ENCODE results near the gene SIX5. TPM values are rescaled to one million over a fixed set of nuclear protein-coding genes. Genes with fewer than 3 reads are reported as not detected.
"Not testable (repeated sequence)": the region's sequence is repeated elsewhere in the genome, so short reads cannot be mapped to it uniquely, and the experiment has no call there.

Gene SIX5
- total RNA-seq, result 10 to 100 TPM in 1 of 2 donors, 1 to 10 TPM in 1; 9.2 to 12.6 TPM
- long read RNA-seq, partial matches to known transcripts, result 0 of 2 reads
- long read RNA-seq, other reads (novel, unspliced or antisense), result 2 of 2 reads

DNA sequence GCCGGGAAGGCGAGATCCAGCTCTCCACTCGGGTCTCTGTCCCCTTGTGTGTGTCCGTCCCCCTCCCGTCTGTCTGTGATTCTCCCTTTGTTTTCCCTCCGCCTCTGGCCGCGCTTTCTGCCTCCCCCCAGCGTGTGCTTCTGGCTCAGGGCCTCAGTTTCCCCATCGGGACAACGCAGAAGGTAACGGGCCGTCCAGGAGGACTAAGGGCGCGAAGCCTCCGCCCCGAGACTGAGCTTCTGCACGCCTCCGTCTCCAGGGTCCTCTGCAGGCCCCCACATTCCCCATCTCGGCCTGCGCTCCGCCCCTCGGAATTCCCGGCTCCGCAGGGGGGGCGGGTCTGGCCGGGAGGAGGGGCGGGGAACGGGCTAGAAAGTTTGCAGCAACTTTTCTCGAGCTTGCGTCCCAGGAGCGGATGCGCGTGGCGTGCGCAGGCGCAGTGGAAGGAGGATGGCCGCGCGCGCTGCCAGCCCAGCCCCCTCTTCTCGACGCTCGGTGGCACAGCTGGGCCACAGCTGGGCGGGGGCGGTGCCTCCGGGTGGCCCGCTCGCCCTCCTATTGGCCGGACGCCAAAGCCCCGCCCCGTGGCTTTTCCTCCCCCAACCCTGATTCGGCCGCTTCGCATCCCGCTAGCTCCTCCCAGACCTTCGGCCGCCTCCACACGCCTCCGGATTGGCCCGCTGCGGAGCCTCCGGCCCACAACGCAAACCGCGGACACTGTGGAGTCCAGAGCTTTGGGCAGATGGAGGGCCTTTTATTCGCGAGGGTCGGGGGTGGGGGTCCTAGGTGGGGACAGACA, at the start of gene SIX5:
TSS of gene SIX5 (minus strand) at position 269 of the 799 bp plus-strand sequence. CDS start 408 bp downstream, outside the sequence.
- DNase-seq, result peak; percentile 98 to 99
- intact Hi-C loops (cut with DNase I, micrococcal nuclease), result loop anchor here in 1 of 2 donors (10.0 kb wide), 1 partner anchor 54 kb away; no protein-coding TSS in a partner anchor
- ATAC-seq, result peak; percentile 64

DNA sequence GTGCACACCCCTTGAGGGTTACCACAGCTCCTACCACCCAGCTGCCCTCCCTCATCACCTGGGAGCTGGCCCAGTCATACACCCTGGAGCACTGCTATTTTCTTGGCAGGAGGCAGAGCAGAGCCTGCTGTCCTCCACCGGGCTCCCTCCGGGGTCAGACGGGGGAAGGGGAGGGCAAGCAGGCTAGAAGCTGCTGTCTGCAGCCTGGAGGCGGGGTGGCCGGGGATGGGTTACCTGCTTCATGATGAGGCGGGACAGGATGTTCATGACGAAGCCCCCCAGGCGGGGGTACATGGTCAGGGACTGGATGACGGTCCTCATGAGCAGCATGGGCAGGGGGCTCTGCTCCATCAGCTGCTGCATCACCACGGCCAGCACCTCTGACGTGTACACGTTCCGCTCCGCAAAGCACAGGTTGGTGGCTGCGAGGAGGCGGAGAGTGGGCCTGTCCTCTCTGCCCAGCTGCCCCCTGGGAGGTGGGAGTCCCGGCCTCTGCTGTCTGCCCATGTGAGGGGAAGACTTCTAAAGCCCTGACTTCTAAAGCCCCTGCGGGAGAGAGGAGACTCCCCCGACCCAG, 48.8 kb upstream of the SIX5 start:
- intact Hi-C loops (cut with DNase I, micrococcal nuclease), result no loop called here
- ATAC-seq (peak; percentile 15), DNase-seq (no peak)

DNA sequence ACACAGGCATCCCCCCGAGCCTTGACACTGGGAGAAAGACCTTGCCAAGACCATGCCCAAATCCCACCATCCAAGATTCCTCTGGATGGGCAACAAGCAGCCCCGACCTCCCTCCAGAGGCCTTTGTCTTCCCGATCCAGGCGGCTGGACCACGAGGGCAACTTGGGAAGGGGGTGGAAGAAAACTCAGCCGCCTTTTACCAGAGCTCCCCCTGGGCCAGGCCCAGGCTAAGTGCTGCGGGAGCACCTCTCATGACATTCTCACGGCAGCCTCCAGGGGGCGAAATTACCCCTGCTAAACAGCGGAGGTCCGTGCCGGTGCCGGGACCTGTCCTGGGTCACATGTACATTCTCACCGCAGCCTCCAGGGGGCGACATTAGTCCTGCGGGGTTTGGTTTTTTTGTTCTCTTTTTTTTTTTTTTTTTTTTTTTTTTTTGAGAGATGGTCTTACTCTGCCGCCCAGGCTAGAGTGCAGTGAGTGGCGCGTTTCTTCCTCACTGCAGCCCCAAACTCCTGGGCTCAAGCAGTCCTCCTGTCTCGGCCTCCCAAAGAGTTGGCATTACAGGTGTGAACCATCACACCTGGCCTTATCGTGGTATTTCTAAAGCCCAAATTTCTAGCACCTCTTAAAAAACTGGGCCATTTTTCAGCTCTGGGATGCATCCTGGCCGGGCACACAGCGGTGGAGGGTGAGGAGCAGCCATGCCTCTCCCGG, 48.1 kb upstream of the SIX5 start:
- intact Hi-C loops (cut with DNase I, micrococcal nuclease), result no loop called here
- peak; percentile 91 to 96 for DNase-seq
- ATAC-seq, result peak; percentile 88

DNA sequence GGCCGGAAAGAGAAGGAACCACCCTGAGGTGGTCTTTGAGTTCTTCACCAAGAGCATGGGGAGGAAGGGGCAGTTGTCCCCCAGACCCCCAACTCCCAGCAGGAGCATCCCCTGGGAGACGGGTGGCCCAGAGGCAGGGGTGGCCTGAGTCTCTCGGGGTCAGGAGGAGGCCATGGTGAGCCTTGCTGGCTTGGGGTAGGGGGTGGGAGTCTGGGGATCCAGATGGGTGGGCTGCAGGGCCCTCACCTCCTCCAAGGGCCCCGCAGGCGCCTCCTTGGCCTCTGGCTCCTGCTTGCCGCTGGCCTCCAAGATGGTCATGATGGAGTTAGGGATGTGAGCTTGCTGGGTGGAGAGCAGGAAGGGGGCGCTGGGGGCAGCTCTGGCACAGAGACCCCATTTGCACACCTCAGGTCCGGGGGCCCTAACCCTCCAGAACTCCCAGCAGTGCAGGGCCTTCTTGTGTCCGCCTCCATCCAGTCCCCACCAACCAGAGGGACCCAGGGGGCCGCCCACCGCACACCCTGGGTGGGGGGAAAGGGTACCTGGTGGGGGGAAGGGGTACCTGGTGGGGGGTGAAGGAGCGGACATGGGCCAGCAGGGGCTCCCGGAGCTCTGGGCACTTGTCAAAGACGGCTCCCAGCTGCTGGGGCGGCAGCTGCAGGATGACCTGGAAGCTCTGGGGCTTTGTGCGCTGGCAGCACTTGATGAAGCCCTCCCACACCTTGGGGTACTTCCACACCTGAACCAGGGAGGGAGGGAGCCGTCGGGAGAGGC, 47.4 kb upstream of the SIX5 start:
- no peak for ATAC-seq
- intact Hi-C loops (cut with DNase I, micrococcal nuclease), result no loop called here
- DNase-seq, result no peak

DNA sequence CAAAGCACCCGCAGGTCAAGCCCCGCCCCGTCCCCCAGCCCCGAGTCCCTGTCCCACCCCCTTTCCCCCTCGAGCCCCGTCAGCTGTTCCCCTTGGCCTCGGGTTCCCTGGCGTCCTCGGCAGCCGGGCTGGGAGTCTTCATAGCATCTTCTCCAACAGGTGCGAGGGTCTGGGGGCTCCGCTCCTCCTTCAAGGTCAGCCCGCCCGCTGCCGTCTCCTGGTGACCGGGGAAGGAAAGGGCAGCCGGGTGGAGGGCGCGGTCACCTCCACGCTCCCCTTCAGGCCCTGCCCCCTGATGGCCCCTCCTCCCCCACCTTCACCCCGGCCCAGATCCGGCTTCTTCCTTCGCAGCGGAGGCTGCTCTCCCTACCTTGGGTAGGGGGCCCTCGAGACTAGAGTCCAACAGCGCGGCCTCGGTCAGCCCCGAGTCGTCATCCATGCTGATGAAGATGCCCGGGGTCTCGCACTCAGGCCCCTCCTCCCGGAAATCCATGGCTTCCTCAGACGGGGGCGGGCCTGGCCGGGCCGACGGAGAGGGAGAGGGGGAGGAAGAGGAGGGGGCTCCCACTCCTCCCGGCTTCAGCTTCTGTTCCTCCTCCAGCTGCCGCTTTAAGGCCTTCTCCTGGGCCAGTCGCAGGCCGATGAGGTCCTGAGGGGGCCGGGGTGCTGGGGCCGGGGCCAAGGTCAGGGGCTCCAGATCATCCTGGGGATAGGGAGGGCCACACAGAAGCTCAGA, 46.6 kb upstream of the SIX5 start:
- intact Hi-C loops (cut with DNase I, micrococcal nuclease), result no loop called here
- DNase-seq, result no peak

DNA sequence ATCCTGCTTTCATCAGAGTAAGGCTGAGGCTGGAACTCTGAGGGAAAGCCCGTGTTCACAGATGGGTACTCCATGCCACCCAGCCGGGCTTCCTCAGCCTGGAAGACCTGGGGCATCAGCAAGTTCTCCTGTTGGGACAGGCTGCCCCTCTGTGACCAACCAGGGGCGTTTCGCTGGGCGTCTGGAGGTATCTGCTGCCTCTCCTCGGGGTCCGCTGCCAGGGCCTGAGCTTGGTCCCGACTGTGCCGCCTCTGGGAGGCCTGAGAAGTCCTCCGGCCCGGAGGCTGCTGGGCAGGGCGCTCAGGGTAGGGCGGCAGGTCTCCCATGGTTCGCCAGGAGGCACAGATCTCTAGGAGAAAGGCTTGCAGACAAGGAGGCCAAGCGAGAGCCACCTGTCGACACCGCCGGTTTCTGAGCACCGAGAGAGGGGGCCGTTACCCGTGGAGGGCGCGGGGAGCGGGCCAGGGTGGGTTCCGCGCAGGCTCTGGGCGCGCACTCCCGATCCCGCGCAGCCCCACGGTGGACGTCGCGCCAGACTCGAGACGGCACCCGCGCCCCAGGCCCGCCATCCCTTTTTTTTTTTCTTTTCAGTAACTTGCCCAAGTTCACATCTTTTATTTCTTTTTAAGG, 45.9 kb upstream of the SIX5 start, which contains the start of gene RSPH6A:
TSS of gene RSPH6A (minus strand) at position 458 of the 630 bp plus-strand sequence. CDS start at position 326, 132 bp downstream.
- DNase-seq, result no peak
- ATAC-seq, result no peak
- intact Hi-C loops (cut with DNase I, micrococcal nuclease), result no loop called here

More for the DNA sequence above, 46.6 kb upstream of the SIX5 start:
- no peak for ATAC-seq

DNA sequence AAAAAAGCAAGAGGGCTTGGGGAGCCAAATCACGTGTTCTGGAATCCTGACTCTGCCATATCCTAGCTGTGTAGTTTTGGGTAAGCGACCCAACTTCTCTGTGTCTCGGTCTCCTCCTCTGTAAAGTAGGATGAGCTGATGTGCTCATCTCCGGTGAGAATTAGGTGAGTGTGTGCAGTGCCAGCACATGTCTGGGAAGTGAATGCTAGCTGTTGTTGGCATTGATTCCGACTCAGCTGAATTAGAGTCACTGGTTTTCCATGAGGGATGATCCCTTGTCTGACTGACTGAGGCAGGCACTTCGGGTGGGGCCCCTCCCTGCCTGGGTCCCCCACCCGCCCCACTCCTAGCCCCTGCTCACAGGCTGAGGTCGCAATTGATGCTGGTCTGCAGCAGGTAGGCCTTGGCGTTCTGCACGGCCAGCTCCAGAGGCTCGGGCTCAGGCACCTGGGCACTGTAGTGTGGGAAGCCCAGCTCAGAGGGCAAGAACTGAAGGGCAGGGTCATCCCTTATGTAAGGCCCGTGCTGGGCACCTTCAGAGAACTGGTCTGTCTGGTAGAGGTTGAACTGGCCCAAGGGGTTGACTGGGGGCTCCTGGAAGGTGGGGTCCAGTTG, 45.2 kb upstream of the SIX5 start:
- intact Hi-C loops (cut with DNase I, micrococcal nuclease), result no loop called here
- ATAC-seq (no peak), DNase-seq (no peak)

DNA sequence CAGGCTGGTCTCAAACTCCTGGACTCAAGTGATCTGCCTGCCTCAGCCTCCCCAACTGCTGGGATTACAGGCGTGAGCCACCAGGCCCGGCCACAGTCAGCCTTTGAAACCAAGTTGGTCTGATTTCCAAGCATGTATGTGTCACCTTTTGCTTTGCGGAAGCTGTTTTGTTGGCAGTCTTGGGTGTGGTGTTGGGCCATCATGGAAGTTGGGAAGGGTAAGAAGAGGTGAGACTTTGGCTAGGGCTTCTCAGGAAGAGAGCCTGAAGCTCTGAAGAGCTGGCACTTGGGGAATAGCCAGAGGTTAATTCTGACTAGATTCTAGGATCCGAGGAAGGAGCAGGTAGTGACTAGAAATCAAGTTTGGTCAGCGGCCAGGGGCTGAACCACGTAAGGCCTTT, 43.2 kb upstream of the SIX5 start:
- DNase-seq, result no peak

DNA sequence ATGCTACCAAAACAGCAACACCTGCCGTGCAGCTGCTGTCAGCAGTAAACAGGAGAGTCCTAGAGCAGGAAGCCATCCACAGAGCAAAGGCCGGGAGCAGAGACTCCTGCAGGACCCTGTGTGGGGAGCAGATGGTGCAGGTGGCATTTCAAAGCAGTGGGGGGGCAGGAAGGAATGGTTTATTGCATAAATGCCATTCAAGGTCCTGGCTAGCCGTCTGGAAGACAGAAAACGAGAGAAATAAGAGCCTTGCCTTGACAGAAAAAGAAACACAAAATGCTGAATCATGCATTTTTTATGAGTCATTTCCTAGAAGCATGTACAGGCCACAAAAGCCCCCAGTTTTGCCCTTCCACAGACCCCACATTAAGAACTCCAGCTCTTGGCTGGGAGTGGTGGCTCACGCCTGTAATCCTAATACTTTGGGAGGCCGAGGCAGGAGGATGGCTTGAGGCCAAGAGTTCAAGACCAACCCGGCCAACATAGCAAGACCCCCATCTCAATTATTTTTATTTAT, 40.6 kb upstream of the SIX5 start:
- ATAC-seq, result peak; percentile 75
- DNase-seq, result no peak
- intact Hi-C loops (cut with DNase I, micrococcal nuclease), result no loop called here

More for the DNA sequence above, 43.2 kb upstream of the SIX5 start:
- ATAC-seq, result no peak
- intact Hi-C loops (cut with DNase I, micrococcal nuclease), result no loop called here

DNA sequence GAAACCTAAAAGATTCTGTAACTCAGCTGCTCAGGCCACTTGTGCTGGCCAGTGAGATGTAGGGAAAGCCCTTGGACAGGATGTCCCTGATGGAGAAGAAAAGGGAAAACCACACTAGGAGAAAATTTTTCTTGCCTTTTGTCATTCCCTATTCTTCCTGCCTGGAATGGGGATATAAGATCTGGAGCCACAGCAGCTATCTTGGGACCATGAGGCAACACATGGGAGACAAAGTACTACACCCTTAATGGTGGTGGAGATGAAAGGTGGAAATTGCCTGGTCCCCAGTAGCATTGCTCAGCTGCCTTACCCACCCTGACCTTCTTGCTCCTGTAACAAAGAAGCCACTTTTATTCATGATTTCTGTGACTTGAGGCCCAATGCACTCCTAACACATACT, 36.7 kb upstream of the SIX5 start:
- no peak for ATAC-seq
- intact Hi-C loops (cut with DNase I, micrococcal nuclease), result no loop called here

DNA sequence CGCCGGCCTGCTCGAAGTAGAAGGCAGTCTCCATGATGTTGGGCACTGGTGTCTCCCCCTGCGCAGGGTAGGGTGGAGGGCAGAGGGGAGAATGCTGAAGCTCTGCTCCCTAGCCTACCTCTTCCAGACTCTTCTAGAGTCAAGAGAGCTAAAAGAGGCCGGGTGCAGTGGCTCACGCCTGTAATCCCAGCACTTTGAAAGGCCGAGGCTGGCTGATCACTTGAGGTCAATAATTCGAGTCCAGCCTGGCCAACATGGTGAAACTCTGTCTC, 35.8 kb upstream of the SIX5 start:
- no peak for DNase-seq
- ATAC-seq, result no peak
- intact Hi-C loops (cut with DNase I, micrococcal nuclease), result no loop called here

More for the DNA sequence above, 36.7 kb upstream of the SIX5 start:
- no peak for DNase-seq

DNA sequence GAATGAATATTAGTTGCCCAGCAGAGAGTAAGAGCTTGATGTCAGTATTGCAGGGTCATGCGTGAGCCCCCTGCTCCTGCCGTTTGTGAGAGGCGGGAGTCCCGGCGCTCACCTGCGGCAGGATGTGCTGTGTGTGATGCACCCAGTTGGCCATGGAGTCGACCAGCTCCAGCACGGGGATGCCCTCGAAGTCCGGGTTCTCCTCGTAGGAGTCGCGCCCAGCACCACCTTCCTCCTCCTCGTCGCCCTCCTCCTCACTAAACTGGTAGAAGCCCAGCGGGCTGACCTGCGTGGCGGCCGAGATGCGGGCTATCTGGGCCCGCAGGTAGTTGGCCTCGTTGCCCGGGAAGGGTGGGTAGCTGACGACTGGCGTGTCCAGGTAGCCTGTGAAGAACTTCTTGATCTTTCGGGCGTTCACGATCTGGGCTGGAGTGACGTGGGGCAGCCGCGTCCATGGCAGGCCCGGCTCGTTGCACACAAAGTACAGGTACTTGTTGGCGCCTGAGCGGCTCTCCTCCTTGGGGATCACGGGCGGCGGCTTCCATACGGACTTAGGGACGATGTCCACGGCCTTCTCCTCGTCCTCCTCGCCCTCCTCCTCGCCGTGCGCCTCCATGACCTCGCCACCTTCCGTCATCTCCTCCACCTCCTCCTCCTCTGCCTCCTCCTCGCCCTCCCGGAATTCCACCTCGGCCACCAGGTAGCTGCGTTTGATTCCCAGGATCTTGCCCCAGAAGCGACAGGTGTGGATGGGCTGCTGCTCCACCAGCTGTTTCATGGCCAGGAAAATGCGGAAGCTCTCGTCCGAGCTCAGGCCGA, 35.3 kb upstream of the SIX5 start:
- no peak for ATAC-seq
- intact Hi-C loops (cut with DNase I, micrococcal nuclease), result no loop called here
- DNase-seq, result no peak

DNA sequence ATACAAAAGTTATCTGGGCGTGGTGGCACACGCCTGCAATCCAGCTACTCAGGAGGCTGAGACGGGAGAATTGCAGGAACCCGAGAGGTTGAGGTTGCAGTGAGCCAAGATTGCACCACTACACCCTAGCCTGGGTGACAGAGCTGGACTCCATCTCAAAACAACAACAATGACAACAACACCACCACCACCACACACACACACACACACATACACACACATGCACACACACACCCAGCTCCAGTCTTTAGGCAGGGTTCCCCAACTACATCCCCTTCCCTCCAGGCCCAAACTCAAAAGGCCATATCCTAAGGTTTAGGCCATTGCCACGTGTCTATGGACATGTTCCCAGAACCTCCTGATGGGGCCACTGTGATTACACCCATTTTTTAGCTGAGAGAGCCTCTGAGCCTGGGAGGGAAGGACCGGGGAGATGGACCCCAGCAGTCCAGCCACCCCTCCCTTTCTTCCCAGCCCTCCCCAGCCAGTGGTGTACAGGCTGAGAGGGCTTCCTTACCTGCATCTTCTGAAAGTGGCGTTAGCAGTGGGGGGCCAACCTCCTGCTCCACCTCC, 32.6 kb upstream of the SIX5 start:
- intact Hi-C loops (cut with DNase I, micrococcal nuclease), result no loop called here
- ATAC-seq, result no peak
- DNase-seq, result no peak

DNA sequence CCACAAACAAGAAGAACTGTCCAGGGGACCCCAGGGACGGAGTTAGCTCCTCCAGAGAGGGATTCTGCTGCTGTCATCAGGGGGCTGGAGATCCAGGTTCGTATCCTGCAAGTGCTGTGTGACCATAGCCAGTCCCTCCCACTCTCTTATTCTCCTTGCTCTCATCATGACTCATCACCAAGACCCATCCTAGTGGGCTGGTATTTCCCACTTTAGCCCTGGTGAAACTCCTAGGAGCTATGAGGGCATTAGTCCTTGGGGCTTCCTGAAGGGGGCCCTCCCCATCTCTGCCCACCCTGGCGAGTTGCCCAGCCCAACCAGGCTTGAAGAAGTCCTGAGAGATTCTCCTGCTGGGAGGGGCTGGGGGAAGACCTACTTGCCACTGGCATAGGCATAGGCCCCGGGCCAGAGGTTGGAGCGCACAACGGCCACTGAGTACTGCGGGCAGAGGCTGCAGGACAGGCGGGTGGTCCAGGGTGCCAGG, 31.1 kb upstream of the SIX5 start:
- ATAC-seq (no peak), DNase-seq (no peak)
- intact Hi-C loops (cut with DNase I, micrococcal nuclease), result no loop called here

DNA sequence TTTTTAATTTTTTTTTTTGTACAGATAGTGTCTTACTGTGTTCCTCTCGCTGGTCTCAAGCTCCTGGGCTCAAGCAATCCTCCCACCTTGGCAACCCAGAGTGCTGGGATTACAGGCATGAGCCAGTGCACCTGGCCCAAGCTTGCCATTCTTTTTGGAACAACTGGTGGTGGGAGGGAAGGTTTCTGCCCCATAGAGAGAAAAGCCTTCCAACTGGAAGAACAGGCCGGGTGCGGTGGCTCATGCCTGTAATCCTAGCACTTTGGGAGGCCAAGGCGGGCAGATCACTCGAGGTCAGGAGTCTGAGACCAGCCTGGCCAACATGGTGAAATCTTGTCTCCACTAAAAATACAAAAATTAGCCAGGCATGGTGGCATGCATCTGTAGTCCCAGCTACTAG, 30.5 kb upstream of the SIX5 start:
- intact Hi-C loops (cut with DNase I, micrococcal nuclease); DNase-seq: not testable (repeated sequence)
- ATAC-seq, result peak; percentile 8

DNA sequence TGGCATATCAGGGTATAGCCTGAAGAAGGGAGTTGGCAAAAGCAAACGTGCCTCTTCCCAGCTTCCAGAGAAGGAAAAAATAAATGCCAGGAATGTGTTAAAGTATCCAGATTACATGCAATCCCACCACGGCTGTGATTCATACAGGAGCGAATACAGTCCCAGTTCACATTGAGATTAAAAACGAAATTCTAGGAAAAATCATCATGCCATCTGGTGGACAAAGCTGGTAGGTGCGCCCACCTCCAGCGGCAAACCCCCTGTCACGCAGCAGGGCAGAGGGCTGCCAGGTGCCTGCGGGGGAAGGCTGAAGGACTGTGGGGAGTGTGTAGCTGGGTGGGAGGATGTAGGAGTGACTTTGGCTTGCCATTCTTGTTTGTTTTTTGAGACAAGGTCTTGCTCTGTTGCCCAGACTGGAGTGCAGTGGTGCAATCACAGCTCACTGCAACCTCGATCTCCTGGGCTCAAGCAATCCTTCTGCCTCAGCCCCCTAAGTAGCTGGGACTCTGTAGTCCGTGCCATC, 30.0 kb upstream of the SIX5 start:
- ATAC-seq (peak; percentile 85), DNase-seq (peak in 1 of 2 donors; percentile 63)
- intact Hi-C loops (cut with DNase I, micrococcal nuclease), result no loop called here
